Fibroblast of villous mesenchyme (primary cell): ENCODE results near the gene GRB7. TPM values are rescaled to one million over a fixed set of nuclear protein-coding genes. Genes with fewer than 3 reads are reported as not detected.
"Not testable (repeated sequence)": the region's sequence is repeated elsewhere in the genome, so short reads cannot be mapped to it uniquely, and the experiment has no call there.

Experiments used
- DNase-seq: peaks from one replicate; pipeline ENCODE4 v3.0.0-alpha.2; 2010; ENCODE audit warnings: low read depth
- H3K4me3 ChIP-seq: 2 replicates; pipeline ENCODE4 v1.5.1; 2011; ENCODE audit warnings: low read depth, mild to moderate bottlenecking, low read length
- total RNA-seq: library from RNA; depleted of rRNA; stranded (reverse); fragments of >200 nt; gene quantifications from 2 replicates; pipeline ENCODE4 v1.2.3, GENCODE V29; 2012
- TF ChIP-seq, protein P1 (sequence below): IDR thresholded peaks from 2 replicates; pipeline ENCODE4 v1.5.1; 2012; ENCODE audit warnings: low read depth, mild to moderate bottlenecking, low read length; ENCODE audit not compliant: insufficient read depth

The GRB7 gene
- total RNA-seq, 1 donor = 1.3 TPM

DNA sequence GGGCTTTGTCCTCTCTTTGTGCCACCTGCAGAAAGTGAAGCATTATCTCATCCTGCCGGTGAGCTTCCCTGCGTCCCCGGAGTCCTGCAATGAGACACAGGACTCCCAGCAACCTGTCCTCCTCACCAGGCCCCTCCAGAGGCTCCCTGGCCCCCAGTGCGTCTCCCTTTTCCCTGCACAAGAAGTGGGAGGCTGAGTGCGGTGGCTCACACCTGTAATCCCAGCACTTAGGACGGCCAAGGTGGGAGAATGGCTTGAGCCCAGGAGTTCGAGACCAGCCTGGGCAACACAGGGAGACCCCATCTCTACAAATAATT is 8.4 kb downstream of the GRB7 start:
- TF ChIP-seq, protein P1, sequence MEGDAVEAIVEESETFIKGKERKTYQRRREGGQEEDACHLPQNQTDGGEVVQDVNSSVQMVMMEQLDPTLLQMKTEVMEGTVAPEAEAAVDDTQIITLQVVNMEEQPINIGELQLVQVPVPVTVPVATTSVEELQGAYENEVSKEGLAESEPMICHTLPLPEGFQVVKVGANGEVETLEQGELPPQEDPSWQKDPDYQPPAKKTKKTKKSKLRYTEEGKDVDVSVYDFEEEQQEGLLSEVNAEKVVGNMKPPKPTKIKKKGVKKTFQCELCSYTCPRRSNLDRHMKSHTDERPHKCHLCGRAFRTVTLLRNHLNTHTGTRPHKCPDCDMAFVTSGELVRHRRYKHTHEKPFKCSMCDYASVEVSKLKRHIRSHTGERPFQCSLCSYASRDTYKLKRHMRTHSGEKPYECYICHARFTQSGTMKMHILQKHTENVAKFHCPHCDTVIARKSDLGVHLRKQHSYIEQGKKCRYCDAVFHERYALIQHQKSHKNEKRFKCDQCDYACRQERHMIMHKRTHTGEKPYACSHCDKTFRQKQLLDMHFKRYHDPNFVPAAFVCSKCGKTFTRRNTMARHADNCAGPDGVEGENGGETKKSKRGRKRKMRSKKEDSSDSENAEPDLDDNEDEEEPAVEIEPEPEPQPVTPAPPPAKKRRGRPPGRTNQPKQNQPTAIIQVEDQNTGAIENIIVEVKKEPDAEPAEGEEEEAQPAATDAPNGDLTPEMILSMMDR = no peak
- H3K4me3 ChIP-seq = no peak overlapping the region
- DNase-seq = no peak

DNA sequence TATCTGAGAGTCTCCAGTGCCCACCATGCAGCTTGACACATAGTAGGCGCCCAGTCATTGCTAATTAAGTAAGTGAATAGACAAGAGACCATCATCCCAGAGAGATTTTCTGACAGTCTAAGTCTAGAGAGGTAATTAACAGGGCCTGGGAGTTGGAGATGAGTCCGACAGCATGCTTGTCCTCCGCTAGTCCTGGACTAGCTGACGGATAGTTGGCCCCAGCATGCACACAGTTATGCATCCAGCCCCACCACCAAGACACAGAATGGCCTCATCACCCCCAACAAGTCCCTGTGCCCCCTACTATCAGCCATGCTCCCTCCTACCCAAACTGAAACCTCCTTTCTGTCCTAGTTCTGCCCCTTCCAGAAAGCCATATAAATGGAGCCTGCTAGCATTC is 10.0 kb downstream of the GRB7 start:
- TF ChIP-seq, protein P1 = no peak
- DNase-seq = no peak
- H3K4me3 ChIP-seq = no peak overlapping the region

DNA sequence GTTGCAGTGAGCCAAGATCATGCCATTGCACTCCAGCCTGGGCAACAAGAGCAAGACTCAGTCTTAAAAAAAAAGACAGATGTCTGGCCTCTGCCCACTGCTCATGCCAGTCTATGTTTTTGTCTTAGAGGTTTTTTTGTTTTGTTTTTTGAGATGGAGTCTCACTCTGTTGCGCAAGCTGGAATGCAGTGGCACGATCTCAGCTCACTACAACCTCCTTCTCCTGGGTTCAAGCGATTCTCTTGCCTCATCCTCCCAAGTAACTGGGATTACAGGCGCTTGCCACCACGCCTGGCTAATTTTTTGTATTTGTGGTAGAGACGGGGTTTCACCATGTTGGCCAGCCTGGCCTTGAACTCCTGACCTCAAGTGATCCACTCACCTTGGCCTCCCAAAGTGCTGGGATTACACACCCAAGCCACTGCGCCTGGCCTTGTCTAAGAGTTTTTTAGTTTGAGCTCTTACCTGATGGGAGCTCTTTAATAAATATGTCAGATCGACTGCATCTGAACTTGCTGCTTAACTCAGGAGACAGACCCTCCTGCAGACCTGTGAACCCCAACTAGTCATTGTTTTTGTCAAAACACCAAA is 10.8 kb downstream of the GRB7 start:
- DNase-seq, H3K4me3 ChIP-seq: not testable (repeated sequence)

DNA sequence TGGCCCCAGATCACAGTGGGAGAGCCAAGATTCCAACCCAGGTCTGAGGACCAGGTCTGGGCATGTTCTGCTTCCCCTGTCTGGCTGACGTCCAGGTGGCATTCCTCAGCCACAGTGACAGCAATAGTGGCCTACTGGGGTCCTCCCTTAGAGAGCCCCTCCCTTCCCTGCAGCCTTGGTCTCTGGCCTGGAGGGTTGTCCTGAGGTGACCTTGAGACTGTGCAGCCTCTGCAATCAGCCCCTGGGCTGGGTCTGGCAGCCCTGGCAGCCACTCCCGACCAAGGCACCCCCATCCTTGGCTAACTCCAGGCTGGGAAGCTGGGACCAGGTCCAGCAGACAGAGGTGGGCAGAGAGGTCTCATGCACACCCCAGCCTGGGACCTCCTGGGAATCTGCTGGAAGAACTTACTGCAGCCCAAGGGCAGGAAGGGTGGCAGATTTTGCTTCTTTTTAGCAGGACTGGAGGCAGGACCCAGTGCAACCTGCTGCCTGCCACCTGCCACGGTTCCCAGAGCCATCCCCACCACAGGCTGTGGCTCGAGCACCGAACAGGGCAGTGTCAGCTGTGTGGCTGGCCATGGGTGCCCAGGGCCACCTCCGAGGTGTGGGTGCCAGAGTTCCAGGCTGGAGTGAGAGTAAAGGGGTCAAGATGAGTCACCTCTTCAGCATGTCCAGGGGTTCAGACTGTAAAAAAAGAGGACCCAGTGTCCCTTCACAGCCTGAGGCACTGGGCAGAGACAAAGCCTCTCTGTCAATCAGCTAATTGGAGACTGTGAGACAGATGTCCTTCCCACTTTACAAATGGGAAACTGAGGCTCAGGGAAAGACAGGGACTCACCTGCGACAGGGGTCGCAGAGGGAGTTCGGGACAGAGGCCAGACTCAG is 12.6 kb downstream of the GRB7 start:
- TF ChIP-seq, protein P1 = no peak
- H3K4me3 ChIP-seq = no peak overlapping the region
- no peak for DNase-seq

DNA sequence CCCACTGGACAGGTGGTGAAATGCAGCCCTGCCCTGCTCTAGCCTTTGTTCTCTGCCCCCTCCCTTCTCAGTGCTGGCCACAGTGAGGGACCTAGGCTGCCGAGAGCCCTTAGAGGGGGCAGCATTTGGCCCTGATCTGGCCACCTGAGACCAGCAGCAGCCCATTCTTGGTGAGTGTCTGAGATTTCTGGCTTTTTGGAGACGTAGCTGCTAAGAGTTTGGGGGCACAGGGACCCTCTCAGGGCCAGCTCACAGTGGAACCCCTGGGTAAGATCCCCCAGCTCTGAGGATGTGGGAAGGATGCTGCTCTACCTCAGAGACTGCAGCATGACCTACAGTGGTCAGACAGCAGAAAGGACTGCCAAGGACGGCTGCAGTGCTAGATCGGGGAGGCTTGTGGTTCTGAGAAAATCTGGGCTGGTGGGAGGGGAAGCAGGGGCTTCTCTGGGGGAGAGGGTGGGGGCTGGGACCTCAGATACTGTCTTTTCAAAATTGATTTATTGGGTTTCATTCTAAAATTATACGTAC is 13.3 kb downstream of the GRB7 start:
- no peak overlapping the region for H3K4me3 ChIP-seq
- TF ChIP-seq, protein P1 = no peak
- no peak for DNase-seq

DNA sequence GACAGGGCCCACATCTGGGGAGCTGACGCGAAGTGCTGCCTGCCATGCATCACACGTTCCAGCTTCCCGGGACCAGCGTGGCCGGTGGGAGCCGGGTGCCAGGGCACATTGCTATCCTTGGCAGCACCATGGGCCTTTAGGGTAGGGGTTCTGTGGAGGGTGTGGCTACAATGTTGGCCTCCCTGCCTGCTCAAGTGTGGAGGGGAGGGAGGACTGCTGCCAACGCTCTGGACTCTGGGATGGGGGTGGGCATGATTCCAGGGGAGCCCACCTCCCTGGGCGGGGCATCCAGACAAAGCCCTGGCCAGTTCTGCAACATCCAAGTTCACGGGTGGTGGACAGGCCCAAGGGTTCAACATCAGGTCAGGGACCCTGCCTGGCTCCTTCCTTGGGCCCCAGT is 13.9 kb downstream of the GRB7 start:
- TF ChIP-seq, protein P1 = no peak
- H3K4me3 ChIP-seq = no peak overlapping the region
- no peak for DNase-seq

DNA sequence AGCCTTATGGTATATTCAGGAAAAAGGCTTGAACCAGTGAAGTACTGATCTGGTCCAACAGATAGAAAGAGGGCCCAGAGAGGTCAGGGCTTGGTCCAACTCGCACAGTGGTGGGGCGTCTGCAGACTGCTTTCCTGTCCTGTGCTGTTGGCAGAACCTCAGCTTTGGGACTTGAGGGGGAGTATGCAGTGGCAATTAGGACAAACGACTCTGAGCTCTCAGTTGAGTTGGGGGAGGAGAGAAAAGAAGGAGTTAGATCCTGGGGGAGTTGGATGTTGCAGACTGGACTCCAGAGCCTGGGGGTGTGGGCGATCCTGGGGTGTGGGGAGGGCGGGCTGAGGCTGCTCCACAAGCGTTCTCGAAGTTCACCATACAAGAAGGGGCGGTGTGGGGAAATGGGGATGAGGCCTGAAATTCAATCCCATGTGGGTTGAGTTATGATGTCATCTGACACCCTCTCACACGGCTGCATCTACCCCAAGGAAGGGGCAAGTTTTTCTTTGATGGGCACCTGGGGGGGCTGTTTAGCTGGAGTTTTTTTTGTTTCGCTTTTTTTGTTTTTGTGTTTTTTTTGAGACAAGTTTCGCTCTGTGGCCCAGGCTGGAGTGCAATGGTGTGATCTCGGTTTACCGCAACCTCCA is 14.6 kb downstream of the GRB7 start:
- TF ChIP-seq, protein P1 = no peak
- no peak for DNase-seq
- H3K4me3 ChIP-seq = no peak overlapping the region
